ENCODE measurements around the gene FKBP1A. TPM values are rescaled to one million over a fixed set of nuclear protein-coding genes. Genes with fewer than 3 reads are reported as not detected.

Gene FKBP1A
- total and polyA plus RNA-seq, 10 of the 15 experiments (the other 5 are each of a cell fraction or from before 2014, with no cell fraction given), result 103 to 687 (median 254) TPM

DNA sequence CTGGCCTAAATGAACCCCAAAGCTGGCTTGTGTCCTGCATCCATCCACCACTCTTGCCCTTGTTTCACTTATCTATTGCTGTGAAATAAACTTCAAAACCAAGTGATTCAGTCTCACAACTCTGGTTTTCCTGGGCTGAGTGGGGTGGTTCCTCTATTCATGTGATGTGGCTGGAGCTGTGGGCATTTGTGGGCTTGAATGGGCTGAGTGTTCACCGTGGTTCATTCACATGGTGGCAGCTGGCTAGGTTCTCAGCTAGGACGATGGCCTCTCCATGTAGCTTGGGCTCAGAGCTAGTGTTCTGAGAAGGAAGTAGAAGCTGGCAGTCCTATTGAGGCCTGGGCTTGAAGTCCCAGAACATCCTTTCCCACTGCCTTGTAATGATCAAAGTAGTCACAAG, 30.4 kb downstream of the FKBP1A start:
- Histone ChIP-seq H3K27me3 (replicated peaks in 1 of 2; ENCODE audit: control insufficient read depth in 2 of 2, insufficient read depth in 2 of 2, low read length in 1 of 2) (no peaks in the 10 kb centered on the region), H3K27ac (ENCODE audit: control insufficient read depth, insufficient read depth) (no peak overlapping the region), H3K9ac (ENCODE audit: control insufficient read depth, insufficient read depth, low read length) (no peak overlapping the region), H2AFZ (ENCODE audit: control insufficient read depth, low read depth, low read length) (no peak overlapping the region), H3K36me3 (ENCODE audit: control insufficient read depth in 2 of 2, insufficient read depth in 2 of 2, low read length in 1 of 2) (peaks cover 6 to 15% of the 10 kb centered on the region in 2 experiments; a peak in 3 of 4 replicates), H3K79me2 (ENCODE audit: control insufficient read depth, insufficient read depth, low read length) (peaks cover 4% of the 10 kb centered on the region), H3K4me2 (ENCODE audit: control insufficient read depth, insufficient read depth) (no peak overlapping the region), H4K20me1 (ENCODE audit: control insufficient read depth, insufficient read depth) (no peaks in the 10 kb centered on the region), H3K9me3 (replicated peaks; ENCODE audit: control insufficient read depth, insufficient read depth, low read length) (no peaks in the 10 kb centered on the region), H3K4me3 (no peak overlapping the region), H3K4me1 (ENCODE audit: control insufficient read depth, insufficient read depth, low read length) (peaks cover 11% of the 10 kb centered on the region)
- 28% methylated on average over 2 of the region's 2 CpGs for WGBS (ENCODE audit: insufficient coverage, insufficient replicate concordance, low lambda C conversion rate, missing lambda C conversion rate)
- ATAC-seq (no peak), FAIRE-seq (no peak), DNase-seq (ENCODE audit: low read depth, low spot score) (no peak)
- intact Hi-C loops (cut with micrococcal nuclease; ENCODE audit: unreplicated experiment), result no loop called here
- in situ Hi-C loops (cut with MboI), result no loop called here
- no TSS peak for BruUV-seq (replicated peaks)
- ChIA-PET RAD21 (ENCODE audit: unreplicated experiment) (no interaction called here), SMC1A (ENCODE audit: uncharacterized antibody, unreplicated experiment) (interaction anchor here (0.8 to 1.0 kb wide), 5 partner anchors 9 to 43 kb away, joined by 3 to 4 read pairs (median 3); no protein-coding TSS in a partner anchor), CTCF (interaction anchor here (1.1 to 1.4 kb wide), 3 partner anchors 9 to 141 kb away, joined by 3 read pairs; no protein-coding TSS in a partner anchor), POLR2A (no interaction called here)
- TF ChIP-seq RCOR1 (conservative IDR thresholded peaks at IDR 0.05; ENCODE audit: low read depth, low read length) (no peak), MXI1 (IDR thresholded peaks at IDR 0.05; ENCODE audit: low read depth, low read length) (no peak), ZZZ3 (IDR thresholded peaks at IDR 0.05; ENCODE audit: control insufficient read depth, insufficient read length, low read depth) (no peak), KLF5 (IDR thresholded peaks at IDR 0.05; ENCODE audit: partially characterized antibody) (no peak), CREB1 (IDR thresholded peaks at IDR 0.05; ENCODE audit: low read depth) (no peak), TBL1XR1 (IDR thresholded peaks at IDR 0.05; ENCODE audit: low read depth, low read length) (no peak), NR2C1 (IDR thresholded peaks at IDR 0.05) (no peak), SIX5 (IDR thresholded peaks at IDR 0.05; ENCODE audit: low read depth, low read length, severe bottlenecking) (no peak), POLR2AphosphoS5 (IDR thresholded peaks at IDR 0.05; ENCODE audit: low read length) (no peak), MEF2A (IDR thresholded peaks at IDR 0.05; ENCODE audit: insufficient read depth, low read depth, low read length) (no peak), TCF12 (IDR thresholded peaks at IDR 0.05; ENCODE audit: low read depth, low read length) (no peak), CEBPB (IDR thresholded peaks at IDR 0.05; ENCODE audit: borderline replicate concordance in 1 of 2, low read depth in 2 of 2, low read length in 2 of 2) (no peak)
- TF ChIP-seq, protein P1, sequence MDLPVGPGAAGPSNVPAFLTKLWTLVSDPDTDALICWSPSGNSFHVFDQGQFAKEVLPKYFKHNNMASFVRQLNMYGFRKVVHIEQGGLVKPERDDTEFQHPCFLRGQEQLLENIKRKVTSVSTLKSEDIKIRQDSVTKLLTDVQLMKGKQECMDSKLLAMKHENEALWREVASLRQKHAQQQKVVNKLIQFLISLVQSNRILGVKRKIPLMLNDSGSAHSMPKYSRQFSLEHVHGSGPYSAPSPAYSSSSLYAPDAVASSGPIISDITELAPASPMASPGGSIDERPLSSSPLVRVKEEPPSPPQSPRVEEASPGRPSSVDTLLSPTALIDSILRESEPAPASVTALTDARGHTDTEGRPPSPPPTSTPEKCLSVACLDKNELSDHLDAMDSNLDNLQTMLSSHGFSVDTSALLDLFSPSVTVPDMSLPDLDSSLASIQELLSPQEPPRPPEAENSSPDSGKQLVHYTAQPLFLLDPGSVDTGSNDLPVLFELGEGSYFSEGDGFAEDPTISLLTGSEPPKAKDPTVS (IDR thresholded peaks at IDR 0.05; ENCODE audit: low read depth, low read length), result no peak
- TF ChIP-seq, protein P2, sequence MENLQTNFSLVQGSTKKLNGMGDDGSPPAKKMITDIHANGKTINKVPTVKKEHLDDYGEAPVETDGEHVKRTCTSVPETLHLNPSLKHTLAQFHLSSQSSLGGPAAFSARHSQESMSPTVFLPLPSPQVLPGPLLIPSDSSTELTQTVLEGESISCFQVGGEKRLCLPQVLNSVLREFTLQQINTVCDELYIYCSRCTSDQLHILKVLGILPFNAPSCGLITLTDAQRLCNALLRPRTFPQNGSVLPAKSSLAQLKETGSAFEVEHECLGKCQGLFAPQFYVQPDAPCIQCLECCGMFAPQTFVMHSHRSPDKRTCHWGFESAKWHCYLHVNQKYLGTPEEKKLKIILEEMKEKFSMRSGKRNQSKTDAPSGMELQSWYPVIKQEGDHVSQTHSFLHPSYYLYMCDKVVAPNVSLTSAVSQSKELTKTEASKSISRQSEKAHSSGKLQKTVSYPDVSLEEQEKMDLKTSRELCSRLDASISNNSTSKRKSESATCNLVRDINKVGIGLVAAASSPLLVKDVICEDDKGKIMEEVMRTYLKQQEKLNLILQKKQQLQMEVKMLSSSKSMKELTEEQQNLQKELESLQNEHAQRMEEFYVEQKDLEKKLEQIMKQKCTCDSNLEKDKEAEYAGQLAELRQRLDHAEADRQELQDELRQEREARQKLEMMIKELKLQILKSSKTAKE (IDR thresholded peaks at IDR 0.05; ENCODE audit: low read depth, poor library complexity, severe bottlenecking), result no peak

All from GM12878 (cell line).